ENCODE results near the gene IFT57. TPM values are rescaled to one million over a fixed set of nuclear protein-coding genes. Genes with fewer than 3 reads are reported as not detected.

Gene IFT57
- total RNA-seq, 1 donor from 2014 or later: 58.4 TPM

DNA sequence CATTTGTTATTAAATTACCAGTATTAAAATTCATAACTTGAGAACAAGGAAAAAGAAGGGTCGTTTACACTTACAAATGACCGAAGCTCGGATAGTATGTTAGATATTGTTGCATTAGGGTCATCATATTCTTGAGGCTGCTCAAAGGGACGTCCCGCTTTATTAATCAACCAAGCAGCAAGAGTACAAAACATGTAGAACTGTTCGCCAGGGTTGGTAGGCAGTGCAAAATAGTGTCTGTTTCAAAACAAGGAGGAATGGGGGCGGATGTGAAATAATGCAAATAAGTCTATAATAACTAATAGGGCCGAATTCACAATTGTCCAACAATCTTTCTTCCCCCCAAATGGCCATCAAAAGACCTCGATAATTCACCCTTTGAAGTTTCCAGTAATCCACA, 2.9 kb downstream of the IFT57 start:
- DNase-seq: no peak

DNA sequence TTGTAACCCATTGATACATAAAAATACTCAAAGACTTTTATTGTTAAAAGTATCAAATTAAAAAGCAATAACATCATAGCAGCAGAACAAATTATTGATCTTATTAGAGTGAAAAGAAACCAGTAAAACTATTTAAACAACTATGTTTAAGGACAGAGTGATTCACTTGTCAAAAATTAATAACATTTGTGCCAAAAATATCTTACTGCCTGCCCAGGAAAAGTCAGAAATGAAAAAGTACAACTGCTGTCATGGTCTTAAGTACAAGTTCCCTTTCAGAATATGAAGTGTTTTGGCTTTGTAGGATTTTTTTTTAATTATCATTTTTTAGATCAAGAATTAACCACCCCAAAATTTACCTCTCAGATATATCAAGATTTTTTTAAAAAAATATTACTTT, 3.4 kb downstream of the IFT57 start:
- no peak for DNase-seq

DNA sequence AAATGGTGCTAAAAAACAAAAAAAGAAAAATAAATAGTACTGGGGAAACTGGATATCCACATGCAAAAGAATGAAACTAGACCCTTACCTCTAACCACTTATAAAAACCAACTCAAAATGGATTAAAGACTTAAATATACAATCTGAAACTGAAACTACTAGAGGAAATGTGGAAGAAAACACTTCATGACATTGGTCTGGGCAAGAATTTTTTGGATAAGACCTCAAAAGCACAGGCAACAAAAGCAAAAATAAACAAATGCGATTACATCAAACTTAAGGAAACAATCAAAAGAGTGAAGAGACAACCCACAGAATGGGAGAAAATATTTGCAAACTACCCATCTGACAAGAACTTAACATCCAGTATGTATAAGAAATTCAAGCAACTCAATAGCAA, 6.4 kb downstream of the IFT57 start:
- no peak for DNase-seq

DNA sequence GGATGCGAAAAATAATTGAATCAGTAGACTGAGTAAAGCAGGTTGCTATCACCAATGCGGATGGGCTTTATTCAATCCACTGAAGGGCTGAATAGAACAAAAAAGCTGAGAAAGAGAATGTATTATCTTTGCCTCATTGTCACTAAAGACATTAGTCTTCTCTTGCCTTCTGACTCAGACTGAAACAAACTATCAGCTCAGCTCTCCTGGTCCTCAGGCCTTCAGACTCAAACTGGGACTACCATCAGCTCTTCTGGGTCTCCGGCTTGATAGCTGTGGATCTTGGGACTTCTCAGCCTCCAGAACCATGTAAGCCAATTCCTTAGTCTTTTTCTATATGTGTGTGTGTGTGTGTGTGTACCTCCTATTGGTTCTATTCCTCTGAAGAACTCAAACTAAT, 12.6 kb downstream of the IFT57 start:
- DNase-seq: no peak

DNA sequence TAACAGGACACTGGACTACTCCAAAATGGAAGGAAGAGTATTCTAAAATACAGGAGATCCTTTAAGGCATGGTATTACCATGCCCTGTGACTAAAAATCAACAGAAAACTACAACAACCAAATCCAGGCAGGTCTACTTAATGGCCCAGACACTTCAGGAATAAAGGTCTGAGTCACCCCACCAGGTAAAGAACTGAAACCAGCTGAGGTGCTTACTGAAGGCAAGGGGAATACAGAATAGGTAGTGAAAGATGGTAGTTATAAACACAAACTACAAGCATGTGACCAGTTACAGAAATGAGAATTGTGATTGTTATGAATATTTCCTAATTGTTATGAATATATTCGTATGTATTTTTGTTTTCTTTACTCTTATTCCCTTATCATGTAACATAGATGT, 13.4 kb downstream of the IFT57 start:
- no peak for DNase-seq

DNA sequence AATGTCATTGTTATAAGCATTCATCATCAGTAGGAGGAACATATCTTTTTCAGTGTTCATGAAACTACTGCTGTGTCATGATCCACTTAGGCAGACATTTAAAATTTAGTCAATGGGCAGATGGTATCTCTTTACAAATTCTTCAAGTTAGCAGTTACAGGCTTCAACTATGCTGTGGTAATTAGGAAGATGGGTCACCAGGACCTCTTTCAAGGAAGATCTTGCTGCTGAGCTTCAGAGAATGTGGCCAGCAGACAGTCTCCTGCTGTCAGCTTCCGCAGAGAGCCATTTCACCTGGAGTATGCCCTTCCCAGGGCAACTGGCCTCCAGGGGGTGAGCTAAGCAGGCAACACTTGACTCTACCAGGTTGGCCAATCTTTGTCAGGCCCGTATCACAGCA, 19.4 kb downstream of the IFT57 start:
- no peak for DNase-seq

DNA sequence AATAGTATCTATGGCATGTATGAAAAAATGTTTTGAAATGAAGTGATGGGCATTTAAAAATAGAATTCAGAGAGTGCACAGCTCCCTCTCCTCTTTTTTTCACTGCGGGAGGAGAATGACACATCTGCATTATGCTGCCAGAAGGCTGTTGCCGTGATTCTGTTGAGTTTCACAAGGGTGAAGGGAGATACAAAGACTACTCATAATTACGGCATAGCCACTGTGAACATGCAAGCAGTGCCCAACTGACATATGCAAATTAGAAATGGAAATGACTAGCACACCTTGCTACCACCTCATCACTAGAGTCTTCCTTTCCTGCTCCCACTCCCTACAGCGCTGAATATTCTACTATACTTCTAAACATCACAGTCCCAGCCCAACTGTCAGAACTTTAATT, 20.1 kb downstream of the IFT57 start:
- DNase-seq: no peak

DNA sequence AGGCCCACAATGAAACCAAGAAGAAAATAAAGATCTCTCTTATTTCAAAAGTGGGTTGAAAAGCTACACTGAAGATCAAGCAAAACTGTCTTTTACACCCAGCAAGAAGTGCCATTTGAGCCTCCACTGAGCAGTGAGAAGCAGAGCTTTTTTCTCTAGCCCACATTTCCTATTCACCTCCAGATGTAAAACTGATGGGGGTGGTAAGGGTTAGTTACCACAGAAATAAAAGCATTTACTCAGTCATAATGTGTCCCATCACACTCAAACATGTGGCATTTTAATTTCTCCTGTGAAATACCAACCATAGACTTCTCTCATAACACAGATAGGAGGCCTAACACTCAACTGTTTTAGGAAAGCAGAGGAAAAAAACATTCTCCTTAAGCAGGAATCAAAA, 21.0 kb downstream of the IFT57 start:
- no peak for DNase-seq

DNA sequence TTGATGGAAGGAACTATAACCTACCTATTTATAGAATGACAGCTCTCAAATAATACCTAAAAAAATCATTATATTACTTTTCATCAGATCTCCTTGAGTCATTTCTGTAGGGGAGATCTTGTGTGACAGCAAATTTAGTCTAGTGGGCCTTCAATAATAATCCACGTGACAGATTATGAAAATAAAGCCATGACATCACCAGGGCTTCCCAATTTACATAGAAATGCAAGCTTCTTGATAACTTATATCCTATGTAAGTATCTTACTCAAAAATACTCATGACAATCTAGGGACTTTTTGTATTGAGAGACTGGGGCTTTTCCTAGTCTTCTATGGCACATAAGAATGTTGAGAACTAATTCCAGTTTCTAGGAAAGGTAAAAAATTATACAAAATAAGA, 21.6 kb downstream of the IFT57 start:
- DNase-seq: no peak

DNA sequence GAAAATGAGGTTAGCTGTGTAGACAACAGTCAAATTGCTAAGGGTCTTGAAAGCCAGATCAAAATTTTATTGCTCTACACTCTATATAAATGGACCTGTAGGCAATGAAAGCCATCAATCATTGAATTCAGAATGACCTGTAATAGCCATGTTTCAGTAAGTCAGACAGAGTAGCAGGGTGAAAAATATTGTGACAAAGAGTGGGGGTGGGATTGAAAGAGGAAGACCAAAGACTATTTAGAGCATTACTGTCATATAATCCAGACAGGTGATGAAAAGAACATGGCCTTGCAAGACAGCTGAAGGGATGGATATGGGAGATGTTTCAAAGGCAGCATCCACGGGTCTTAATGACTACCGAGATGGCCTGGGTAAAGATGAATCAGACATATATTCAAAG, 22.2 kb downstream of the IFT57 start:
- DNase-seq: no peak

DNA sequence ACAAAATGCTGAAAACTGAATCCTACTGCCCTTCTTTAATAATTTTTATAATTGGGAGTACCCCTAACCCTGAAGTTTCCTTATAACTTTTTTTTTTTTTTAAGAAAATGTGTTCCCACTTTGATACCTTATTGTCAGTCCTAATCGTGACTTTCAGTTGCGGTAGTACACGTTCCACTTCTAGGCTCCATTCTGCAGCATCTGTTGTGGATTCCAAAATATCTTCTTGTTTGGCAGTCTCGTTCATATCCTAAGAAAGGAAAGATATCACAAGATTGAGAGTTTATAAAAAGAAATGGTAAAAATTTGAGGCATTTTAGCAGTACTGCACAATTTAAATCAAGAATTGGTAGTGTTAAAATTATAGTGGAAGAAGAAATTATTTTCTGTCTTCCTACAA, 30.8 kb downstream of the IFT57 start:
- no peak for DNase-seq

DNA sequence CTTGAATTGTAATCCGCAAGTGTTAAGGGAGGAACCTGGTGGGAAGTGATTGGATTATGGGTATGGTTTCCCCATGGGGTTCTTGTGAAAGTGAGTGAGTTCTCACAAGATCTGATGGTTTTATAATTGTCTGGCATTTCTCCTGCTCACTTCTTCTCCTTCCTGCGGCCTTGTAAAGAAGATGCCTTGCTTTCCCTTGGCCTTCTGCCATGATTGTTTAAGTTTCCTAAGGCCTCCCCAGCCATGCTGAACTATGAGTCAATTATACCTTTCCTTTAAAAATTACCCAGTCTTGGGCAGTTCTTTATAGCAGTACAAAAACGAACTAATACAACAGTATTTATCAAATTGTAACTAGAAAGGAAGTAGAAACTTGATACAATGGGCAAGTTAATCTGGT, 31.9 kb downstream of the IFT57 start:
- no peak for DNase-seq

DNA sequence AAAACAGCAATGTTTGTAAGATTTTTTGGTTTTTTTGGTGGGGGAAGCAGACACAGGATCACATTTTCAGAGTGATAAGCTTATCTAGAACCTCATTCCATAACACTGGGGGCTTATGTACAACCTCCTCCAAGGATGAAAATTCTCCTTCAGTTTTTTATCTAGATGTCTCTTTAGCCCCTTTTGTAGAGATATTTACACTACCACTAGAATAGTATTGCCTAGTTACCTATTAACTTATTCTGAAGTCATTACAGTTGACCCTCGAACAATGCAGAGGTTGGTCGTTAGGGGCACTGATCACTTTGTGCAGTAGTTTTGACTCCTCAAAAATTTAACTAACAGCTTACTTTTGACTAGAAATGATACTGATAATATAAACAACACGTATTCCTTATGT, 32.8 kb downstream of the IFT57 start:
- no peak for DNase-seq

DNA sequence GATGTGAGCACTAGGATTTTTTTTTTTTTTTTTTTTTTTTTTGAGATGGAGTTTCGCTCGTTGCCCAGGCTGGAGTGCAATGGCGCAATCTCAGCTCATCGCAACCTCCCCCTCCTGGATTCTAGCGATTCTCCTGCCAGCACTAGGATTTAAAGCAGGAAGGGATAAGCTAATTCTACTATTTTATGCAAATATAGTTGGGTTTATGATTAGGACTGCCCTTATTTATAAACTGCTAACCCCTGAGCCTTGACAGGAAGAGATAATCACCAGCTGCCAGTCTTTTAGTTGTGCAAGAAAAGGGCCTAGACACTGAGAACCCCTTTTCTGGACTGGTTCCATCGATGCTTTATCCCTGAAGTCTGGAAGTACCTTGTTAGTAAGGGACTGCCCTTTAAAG, 36.7 kb downstream of the IFT57 start:
- DNase-seq: no peak

DNA sequence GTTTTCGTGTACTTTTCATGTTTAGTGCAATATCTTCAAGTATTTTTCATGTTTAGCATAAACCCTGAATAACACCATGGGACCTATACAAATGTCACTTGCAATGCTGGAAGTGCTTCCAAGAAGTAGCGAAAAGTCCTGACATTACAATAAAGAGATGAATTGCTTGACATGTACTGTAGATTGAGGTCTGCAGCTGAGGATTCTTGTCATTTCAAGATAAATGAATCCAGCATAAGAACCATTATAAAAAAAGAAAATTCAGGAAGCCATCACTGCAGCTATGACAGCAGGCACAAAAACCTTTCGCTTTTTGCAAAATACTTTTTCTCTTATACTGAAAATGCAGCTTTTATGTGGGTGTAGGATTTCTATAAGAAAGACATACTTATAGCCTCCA, 37.4 kb downstream of the IFT57 start:
- DNase-seq: no peak

DNA sequence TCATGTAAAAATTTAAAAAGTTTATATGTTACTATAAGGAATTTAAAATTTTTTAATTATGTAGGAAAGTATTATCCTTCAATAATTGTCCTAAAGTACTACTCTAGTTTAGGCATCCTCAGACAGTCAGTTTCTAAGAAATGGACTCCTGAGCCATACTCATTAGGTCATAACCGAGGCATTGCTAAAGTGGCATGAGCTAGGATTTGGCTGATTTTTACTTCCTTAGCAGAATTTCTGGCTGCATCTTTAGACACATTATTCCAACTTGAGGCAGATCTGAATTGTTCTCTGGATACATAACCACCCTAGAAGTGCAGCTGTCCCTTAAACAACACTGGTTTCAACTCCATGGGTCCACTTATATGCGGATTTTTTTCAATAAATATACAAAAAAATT, 38.3 kb downstream of the IFT57 start:
- no peak for DNase-seq

DNA sequence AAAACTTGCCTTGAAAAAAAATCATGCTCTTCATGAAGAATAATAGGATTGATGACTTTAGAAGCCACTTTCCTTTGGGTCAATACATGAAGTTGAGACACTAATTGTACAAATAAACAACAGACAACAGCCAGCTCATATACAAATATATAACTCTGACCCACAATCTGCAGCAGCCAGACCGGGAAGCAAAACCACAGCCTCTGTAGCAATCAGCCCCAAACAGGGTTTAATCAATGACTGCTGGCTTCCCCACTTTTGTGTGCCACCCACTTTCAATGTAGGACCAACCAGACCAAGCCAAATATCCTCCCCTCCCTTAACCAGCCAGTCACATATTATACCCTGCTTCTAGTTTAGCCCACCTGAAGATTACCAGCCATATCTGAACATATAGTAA, 39.0 kb downstream of the IFT57 start:
- no peak for DNase-seq

DNA sequence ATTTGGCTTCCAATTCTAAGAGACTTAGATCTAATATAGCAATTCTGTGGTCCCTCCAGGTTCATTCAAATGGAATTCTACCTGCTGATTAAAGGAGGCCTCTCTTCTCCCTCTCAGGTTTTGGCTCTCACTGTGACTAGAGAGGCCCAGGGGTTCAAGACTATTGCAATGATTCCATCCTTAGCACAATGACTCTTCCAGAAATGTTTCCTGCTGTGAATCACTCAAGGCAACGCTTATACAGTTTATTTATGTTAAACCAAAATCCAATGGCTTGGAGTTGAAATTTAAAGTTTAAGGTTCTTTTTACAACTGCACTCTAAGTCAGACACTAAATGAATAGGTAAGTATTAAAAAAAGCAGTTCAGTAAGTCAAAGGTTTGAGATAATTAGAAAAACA, 39.9 kb downstream of the IFT57 start:
- DNase-seq: peak; percentile 13

DNA sequence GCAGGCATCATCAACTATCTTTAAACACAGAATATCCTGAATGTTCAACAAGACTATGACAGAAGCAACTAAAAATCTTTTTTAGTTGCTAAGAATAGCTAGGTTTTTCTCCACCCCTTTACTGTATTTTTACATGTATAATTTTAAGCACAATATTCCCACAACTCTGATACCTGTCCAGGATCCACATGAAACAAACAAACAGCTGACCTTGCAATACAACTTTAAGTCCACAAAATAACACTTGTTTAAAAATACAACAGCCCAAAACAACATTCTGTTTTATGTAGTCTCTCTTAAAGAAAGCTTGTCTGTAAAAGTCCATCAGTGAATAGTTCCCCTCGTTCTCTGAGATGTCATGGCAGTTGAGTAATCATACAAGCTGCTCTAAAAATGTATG, 41.1 kb downstream of the IFT57 start:
- no peak for DNase-seq

DNA sequence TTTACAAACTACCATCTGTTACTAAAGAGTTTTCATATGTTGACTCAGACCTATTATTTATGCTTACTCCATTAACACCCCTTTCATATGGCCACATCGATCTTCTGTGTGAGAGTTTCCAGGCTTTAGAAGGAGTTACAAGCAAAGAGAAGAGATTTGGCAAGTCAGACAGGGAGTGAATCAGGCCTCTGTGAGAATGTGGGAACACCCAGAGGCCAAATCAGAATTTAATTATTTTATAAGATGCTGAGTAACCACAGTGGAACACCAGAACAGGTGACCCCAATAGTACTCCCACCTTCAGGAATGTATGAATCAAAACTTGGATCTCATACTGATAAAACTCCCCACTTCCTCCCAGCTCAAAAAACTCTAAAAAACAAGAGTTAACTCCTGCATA, 42.0 kb downstream of the IFT57 start:
- no peak for DNase-seq

DNA sequence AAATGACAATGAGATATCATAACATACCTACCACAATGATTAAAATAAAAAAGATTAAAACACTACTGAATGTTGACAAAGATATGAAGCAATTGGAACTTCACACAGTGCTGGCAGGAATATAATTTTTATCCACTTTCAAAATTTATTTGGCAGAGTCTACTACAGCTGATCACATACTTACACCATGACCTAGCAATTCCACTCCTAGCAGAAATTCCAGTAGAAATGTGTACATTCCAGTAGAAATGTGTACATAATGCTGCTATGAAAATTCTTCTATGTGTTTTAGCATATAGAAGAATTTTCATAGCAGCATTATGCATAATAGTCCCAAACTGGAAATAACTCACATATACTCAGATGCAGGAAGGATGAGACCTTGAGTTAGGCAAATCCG, 43.5 kb downstream of the IFT57 start:
- DNase-seq: no peak

DNA sequence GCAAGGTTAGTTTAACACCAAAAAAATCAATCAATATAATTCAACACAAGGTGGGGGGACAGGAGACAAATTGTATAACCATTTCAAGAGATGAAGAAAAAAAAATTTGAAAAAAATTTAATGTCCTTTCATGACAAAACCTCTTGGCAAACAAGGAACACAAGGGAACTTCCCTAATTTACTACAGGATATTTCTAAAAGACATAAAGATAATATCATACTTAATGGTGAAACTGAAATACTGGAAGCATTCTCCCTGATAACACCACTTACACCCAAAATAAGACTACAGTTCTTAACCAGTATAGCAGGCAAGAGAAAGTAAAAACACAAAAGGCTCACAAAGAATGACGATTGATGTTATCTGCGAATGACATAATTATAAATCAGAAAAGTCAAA, 44.7 kb downstream of the IFT57 start:
- no peak for DNase-seq

DNA sequence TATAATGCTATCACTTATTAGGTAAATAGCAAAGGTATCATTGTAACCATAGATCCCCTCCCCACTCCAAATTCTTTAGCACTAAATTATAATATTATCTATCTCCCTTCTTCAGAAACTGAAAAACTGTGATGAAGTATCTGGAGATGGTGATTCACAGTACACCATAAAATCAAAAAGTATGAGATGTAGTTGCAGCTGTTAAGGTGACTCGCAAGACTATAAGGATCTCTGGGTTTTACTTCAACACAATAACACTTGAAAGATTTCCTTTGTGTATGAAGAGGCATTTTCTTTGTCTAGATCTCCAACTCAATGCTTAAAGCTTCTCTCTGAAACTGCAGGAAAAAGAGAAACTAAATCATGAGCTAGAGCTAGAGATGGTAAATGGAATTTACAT, 46.9 kb downstream of the IFT57 start:
- DNase-seq: no peak

DNA sequence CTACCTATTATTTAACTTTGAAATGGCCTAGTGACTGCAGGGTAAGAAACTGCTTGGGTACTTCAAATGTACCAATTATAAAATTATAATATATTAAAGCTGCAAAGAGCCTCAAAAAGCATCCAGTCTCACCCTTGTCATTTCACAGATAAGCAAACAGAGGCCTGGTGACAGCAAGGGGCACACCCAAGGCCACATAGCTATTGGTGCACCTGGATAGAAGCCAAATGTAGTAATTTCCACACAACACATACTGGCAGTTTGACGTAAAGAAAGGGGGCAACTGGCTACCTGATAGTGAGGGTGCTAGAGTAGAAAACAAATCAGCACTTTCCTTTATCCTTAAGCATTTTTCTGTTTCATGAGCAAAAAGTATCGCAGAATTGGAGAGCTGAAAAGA, 51.1 kb downstream of the IFT57 start:
- DNase-seq: no peak

DNA sequence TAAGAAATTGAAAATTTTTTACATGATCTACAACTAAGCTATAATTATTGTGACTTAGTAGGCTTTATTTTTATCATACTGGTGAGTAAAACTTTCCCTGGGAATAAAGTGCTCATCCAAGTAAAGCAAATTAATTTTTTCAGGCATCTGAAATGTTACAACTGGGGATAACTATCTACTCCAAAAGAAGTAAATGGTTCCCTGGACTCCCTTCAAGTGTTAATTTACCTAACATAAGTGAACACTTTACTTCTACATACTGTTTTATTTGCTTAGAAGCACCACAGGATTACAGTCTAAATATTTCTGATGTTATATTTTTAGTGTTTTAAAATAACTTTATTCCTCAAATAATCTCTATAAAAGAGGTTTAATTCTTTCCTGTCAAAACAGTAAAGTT, 57.8 kb downstream of the IFT57 start:
- DNase-seq: no peak

DNA sequence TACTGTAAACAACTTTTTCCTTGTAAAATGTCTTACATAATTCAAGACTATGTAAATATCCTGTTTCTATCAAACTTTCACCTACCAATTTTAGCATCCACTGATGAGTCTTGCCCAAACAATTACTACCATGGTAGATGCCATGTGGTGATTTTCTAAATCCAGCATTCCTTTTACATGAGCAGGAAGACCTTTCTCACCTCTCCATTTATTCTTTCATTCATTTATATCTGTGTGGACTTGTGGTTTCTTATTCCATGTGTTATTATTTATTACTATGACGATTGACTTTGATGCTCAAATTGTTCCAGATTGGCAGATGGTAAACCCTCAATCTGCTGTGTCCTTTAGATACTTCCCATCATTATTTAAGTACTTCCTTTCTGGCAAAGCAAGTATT, 62.4 kb downstream of the IFT57 start:
- DNase-seq: no peak

Data from tongue (tissue), 2 donors.